ENCODE data around the gene SMIM44.
"Not testable (repeated sequence)": the region's sequence is repeated elsewhere in the genome, so short reads cannot be mapped to it uniquely, and the experiment has no call there.

Gene SMIM44

GRCh38 chr19:3483226-3483628, at the start of gene SMIM44:
SMIM44 (minus strand) TSS chr19:3483441; CDS start chr19:3483403, 38 bp downstream.
- Histone ChIP-seq H3K4me1 (peaks cover 29% of the 10 kb centered on the region), H3K9me3 (no peaks in the 10 kb centered on the region), H3K27ac (no peak within 1 kb of the TSS), H3K36me3 (peaks cover 31% of the 10 kb centered on the region), H3K27me3 (no peaks in the 10 kb centered on the region), H3K4me3 (no peak within 1 kb of the TSS), H3K9ac (0 out of 2 replicates have a peak within 1 kb of the TSS, but pooled peaks have one; percentile 3), H3K4me2 (no peak within 1 kb of the TSS), H4K20me1 (no peaks in the 10 kb centered on the region)
- TF ChIP-seq Cebpa-rat (IDR thresholded peaks at IDR 0.05): no peak

GRCh38 chr19:3533033-3533432, 49.8 kb upstream of the SMIM44 start:
- peak overlapping the region; percentile 86 for H3K4me2 ChIP-seq
- H3K27me3 ChIP-seq: no peaks in the 10 kb centered on the region
- no peak for TF ChIP-seq Cebpa-rat (IDR thresholded peaks at IDR 0.05)
- H4K20me1 ChIP-seq: peaks cover 81% of the 10 kb centered on the region
- H3K4me3 ChIP-seq: no peak overlapping the region
- peaks cover 54% of the 10 kb centered on the region for H3K4me1 ChIP-seq
- peaks cover 63% of the 10 kb centered on the region for H3K36me3 ChIP-seq
- H3K27ac ChIP-seq: no peak overlapping the region
- no peak overlapping the region for H3K9ac ChIP-seq
- H3K9me3 ChIP-seq: no peaks in the 10 kb centered on the region

- peaks cover 66% of the 10 kb centered on the region for H3K36me3 ChIP-seq
- no peaks in the 10 kb centered on the region for H3K9me3 ChIP-seq
- no peak overlapping the region for H3K4me2 ChIP-seq
Measured at GRCh38 chr19:3532154-3532786, 49.0 kb upstream of the SMIM44 start.

GRCh38 chr19:3531716-3532115, 48.5 kb upstream of the SMIM44 start:
- Histone ChIP-seq H3K9me3 (no peaks in the 10 kb centered on the region), H3K36me3 (peaks cover 72% of the 10 kb centered on the region), H3K27ac (no peak overlapping the region), H4K20me1 (peaks cover 78% of the 10 kb centered on the region), H3K27me3 (no peaks in the 10 kb centered on the region), H3K4me3 (no peak overlapping the region), H3K9ac (no peak overlapping the region), H3K4me1 (peaks cover 41% of the 10 kb centered on the region), H3K4me2 (no peak overlapping the region)
- no peak for TF ChIP-seq Cebpa-rat (IDR thresholded peaks at IDR 0.05)

More at GRCh38 chr19:3532154-3532786, 49.0 kb upstream of the SMIM44 start:
- Histone ChIP-seq H3K9ac (no peak overlapping the region), H3K27me3 (no peaks in the 10 kb centered on the region), H4K20me1 (peaks cover 78% of the 10 kb centered on the region), H3K27ac (no peak overlapping the region), H3K4me3 (no peak overlapping the region), H3K4me1 (peaks cover 46% of the 10 kb centered on the region)
- no peak for TF ChIP-seq Cebpa-rat (IDR thresholded peaks at IDR 0.05)

GRCh38 chr19:3530389-3530788, 47.1 kb upstream of the SMIM44 start:
- no peak overlapping the region for H3K4me2 ChIP-seq
- no peaks in the 10 kb centered on the region for H3K9me3 ChIP-seq
- TF ChIP-seq Cebpa-rat (IDR thresholded peaks at IDR 0.05): no peak
- H3K36me3 ChIP-seq: peaks cover 79% of the 10 kb centered on the region
- H3K27ac ChIP-seq: no peak overlapping the region
- H3K9ac ChIP-seq: no peak overlapping the region
- peaks cover 37% of the 10 kb centered on the region for H3K4me1 ChIP-seq
- H3K4me3 ChIP-seq: no peak overlapping the region
- H3K27me3 ChIP-seq: no peaks in the 10 kb centered on the region
- peaks cover 77% of the 10 kb centered on the region for H4K20me1 ChIP-seq

- not testable (repeated sequence) for H3K9ac ChIP-seq, H3K27ac ChIP-seq, H3K9me3 ChIP-seq, H3K4me3 ChIP-seq, H3K4me2 ChIP-seq, H3K27me3 ChIP-seq
- Histone ChIP-seq H4K20me1 (peaks cover 77% of the 10 kb centered on the region), H3K36me3 (peaks cover 82% of the 10 kb centered on the region), H3K4me1 (peaks cover 36% of the 10 kb centered on the region)
Measured at GRCh38 chr19:3529299-3529698, 46.1 kb upstream of the SMIM44 start.

- Histone ChIP-seq H3K4me3 (no peak overlapping the region), H3K27me3 (no peaks in the 10 kb centered on the region), H3K4me2 (no peak overlapping the region), H4K20me1 (peaks cover 77% of the 10 kb centered on the region), H3K4me1 (peaks cover 30% of the 10 kb centered on the region), H3K36me3 (peaks cover 85% of the 10 kb centered on the region), H3K9ac (no peak overlapping the region), H3K9me3 (no peaks in the 10 kb centered on the region), H3K27ac (no peak overlapping the region)
- TF ChIP-seq Cebpa-rat (IDR thresholded peaks at IDR 0.05): no peak
Measured at GRCh38 chr19:3528539-3529211, 45.4 kb upstream of the SMIM44 start.

GRCh38 chr19:3528080-3528479, 44.8 kb upstream of the SMIM44 start:
- Histone ChIP-seq H3K27ac (no peak overlapping the region), H3K27me3 (no peaks in the 10 kb centered on the region), H4K20me1 (peaks cover 77% of the 10 kb centered on the region), H3K4me3 (no peak overlapping the region), H3K9me3 (no peaks in the 10 kb centered on the region), H3K4me1 (peaks cover 24% of the 10 kb centered on the region), H3K9ac (no peak overlapping the region), H3K36me3 (peaks cover 85% of the 10 kb centered on the region), H3K4me2 (no peak overlapping the region)
- no peak for TF ChIP-seq Cebpa-rat (IDR thresholded peaks at IDR 0.05)

GRCh38 chr19:3527238-3527910, 44.1 kb upstream of the SMIM44 start:
- H3K4me1 ChIP-seq: peaks cover 25% of the 10 kb centered on the region
- no peaks in the 10 kb centered on the region for H3K27me3 ChIP-seq
- H3K4me3 ChIP-seq: no peak overlapping the region
- peaks cover 77% of the 10 kb centered on the region for H4K20me1 ChIP-seq
- H3K36me3 ChIP-seq: peaks cover 85% of the 10 kb centered on the region
- TF ChIP-seq Cebpa-rat (IDR thresholded peaks at IDR 0.05): no peak
- no peak overlapping the region for H3K27ac ChIP-seq
- no peak overlapping the region for H3K4me2 ChIP-seq
- no peaks in the 10 kb centered on the region for H3K9me3 ChIP-seq
- no peak overlapping the region for H3K9ac ChIP-seq
